Measurements from ENCODE around the gene RIMBP2.

Gene RIMBP2

GRCh38 chr12:130568501-130568900 is 147.6 kb downstream of the RIMBP2 start:
- TF ChIP-seq CTCF (IDR thresholded peaks at IDR 0.05; ENCODE audit: low read depth, low read length), result no peak

GRCh38 chr12:130568041-130568440 is 148.1 kb downstream of the RIMBP2 start:
- no peak for DNase-seq (ENCODE audit: extremely low read depth, low read depth)
- TF ChIP-seq CTCF (IDR thresholded peaks at IDR 0.05; ENCODE audit: low read depth, low read length), result no peak

More at GRCh38 chr12:130568501-130568900, 147.6 kb downstream of the RIMBP2 start:
- no peak for DNase-seq (ENCODE audit: extremely low read depth, low read depth)

- TF ChIP-seq CTCF (IDR thresholded peaks at IDR 0.05; ENCODE audit: low read depth, low read length), result no peak
- no peak for DNase-seq (ENCODE audit: extremely low read depth, low read depth)
These were observed 149.5 kb downstream of the RIMBP2 start for GRCh38 chr12:130566446-130567155.

GRCh38 chr12:130565189-130565588 is 150.9 kb downstream of the RIMBP2 start:
- TF ChIP-seq CTCF (IDR thresholded peaks at IDR 0.05; ENCODE audit: low read depth, low read length), result no peak
- no peak for DNase-seq (ENCODE audit: extremely low read depth, low read depth)

GRCh38 chr12:130563323-130563722 is 152.8 kb downstream of the RIMBP2 start:
- TF ChIP-seq CTCF (IDR thresholded peaks at IDR 0.05; ENCODE audit: low read depth, low read length), result no peak
- no peak for DNase-seq (ENCODE audit: extremely low read depth, low read depth)

GRCh38 chr12:130562716-130563115 is 153.4 kb downstream of the RIMBP2 start:
- no peak for DNase-seq (ENCODE audit: extremely low read depth, low read depth)
- no peak for TF ChIP-seq CTCF (IDR thresholded peaks at IDR 0.05; ENCODE audit: low read depth, low read length)

- TF ChIP-seq CTCF (IDR thresholded peaks at IDR 0.05; ENCODE audit: low read depth, low read length), result no peak
- no peak for DNase-seq (ENCODE audit: extremely low read depth, low read depth)
These were observed 155.8 kb downstream of the RIMBP2 start for GRCh38 chr12:130560321-130560720.
